GM10266 (cell line): ENCODE data around the gene CRACR2B.

Experiments
- DNase-seq: peaks from one replicate; pipeline ENCODE4 v3.0.0; 2012; ENCODE audit errors: extremely low spot score
- CTCF ChIP-seq: IDR thresholded peaks from 2 replicates; pipeline ENCODE4 v1.5.1; 2012; ENCODE audit warnings: mild to moderate bottlenecking, low read depth; ENCODE audit not compliant: control insufficient read depth, insufficient read depth; ENCODE audit errors: missing control alignments

CRACR2B gene

GRCh38 chr11:787084-787675 lies 40.5 kb upstream of the CRACR2B start:
- no peak for DNase-seq
- no peak for TF ChIP-seq CTCF

GRCh38 chr11:788009-788640 lies 39.6 kb upstream of the CRACR2B start:
- TF ChIP-seq CTCF, result no peak
- no peak for DNase-seq

GRCh38 chr11:788953-789940 lies 38.5 kb upstream of the CRACR2B start:
- DNase-seq, result no peak
- TF ChIP-seq CTCF, result no peak

DNA sequence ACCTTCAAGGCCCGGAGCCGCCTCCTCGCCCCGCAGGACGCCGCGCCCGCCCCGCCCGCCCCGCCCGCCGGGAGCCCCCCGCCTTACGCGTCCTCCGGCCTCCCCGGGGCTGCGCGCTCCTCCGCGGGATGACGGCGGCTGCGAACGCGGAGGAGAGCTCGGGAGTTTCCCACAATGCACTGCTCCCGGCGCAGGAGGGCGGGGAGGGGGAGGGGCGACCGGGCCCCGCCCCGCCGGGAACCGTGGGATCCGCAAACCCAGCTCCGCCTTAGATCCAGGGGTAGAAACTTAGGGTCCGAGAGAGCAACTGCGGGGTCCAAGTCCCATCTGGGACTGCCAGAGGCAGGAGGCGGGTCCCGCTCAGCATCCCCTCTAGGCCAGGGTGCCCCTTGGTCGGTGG lies 37.8 kb upstream of the CRACR2B start, which contains the start of gene CEND1:
TSS of gene CEND1 (minus strand) at position 148 of the 400 bp plus-strand sequence. CDS start 1,514 bp downstream, outside the sequence.
- no peak for TF ChIP-seq CTCF
- peak; percentile 55 for DNase-seq

DNA sequence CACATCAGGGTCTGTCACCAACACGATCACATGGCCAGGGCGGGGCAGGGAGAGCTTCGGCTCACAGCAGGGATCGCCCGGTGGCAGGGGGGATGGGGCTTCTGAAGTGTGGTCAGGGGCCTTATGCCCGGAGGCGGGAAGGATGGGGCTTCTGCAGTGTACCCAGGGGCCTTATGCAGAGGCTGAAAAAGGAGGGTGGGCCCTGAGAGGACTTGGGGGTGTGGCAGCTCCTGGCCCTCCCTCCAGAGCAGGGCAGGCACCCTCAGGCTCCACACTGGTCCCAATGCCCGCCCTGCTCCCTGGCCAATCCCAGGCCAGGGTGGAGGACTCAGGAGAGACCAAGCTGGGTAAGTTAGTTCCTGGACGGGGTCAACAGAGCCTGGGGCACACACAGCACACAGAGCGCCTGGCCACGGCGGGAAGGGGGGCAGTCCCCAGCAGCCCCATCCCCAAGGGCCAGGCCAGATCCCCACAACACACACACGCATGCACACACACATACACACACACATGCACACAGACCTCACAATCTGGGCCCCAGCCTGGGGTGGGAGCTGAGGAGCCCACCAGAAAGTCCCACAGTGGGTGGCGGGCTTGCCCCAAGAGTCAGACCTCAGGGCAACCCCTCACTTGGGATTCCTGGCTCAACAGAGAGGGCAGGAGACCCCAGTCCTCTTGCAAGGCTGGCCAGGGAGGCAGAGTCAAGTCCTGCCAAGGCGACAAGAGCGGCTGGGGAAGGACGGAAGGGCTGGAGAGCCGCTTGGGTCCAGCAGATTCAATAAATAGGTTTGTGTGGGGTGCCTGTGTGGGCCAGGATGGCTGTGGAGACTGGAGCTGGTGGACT lies 36.8 kb upstream of the CRACR2B start:
- no peak for TF ChIP-seq CTCF
- DNase-seq, result no peak

- no peak for DNase-seq
- TF ChIP-seq CTCF, result no peak
Observed at GRCh38 chr11:791658-792534, 35.8 kb upstream of the CRACR2B start.
